ENCODE data around the gene TARM1.

The TARM1 gene

GRCh38 chr19:54124393-54124792, 43.2 kb upstream of the TARM1 start (continued):
- TF ChIP-seq POU6F1 (CRISPR knock-in tag; IDR thresholded peaks at IDR 0.05; ENCODE audit: borderline replicate concordance, low read depth) (no peak), RARB (CRISPR knock-in tag; IDR thresholded peaks at IDR 0.05) (no peak), OSR1 (CRISPR knock-in tag; IDR thresholded peaks at IDR 0.05) (no peak), ZFP30 (CRISPR knock-in tag; IDR thresholded peaks at IDR 0.05) (no peak)

GRCh38 chr19:54123682-54124081, 42.5 kb upstream of the TARM1 start:
- TF ChIP-seq CSRNP3 (CRISPR knock-in tag; IDR thresholded peaks at IDR 0.05) (no peak), CREB5 (CRISPR knock-in tag; IDR thresholded peaks at IDR 0.05; ENCODE audit: low read depth) (no peak), ZNF565 (CRISPR knock-in tag; conservative IDR thresholded peaks at IDR 0.05; ENCODE audit: low read depth) (no peak), OSR1 (CRISPR knock-in tag; IDR thresholded peaks at IDR 0.05) (no peak), ISL1 (CRISPR knock-in tag; IDR thresholded peaks at IDR 0.05) (no peak), PPARA (CRISPR knock-in tag; IDR thresholded peaks at IDR 0.05; ENCODE audit: borderline replicate concordance) (no peak), ARNTL (CRISPR knock-in tag; IDR thresholded peaks at IDR 0.05; ENCODE audit: borderline replicate concordance, low read depth) (no peak), ZNF8 (CRISPR knock-in tag; IDR thresholded peaks at IDR 0.05) (no peak), TOX (CRISPR knock-in tag; IDR thresholded peaks at IDR 0.05; ENCODE audit: borderline replicate concordance) (no peak), BACH2 (CRISPR knock-in tag; IDR thresholded peaks at IDR 0.05; ENCODE audit: borderline replicate concordance) (no peak), GLIS3 (CRISPR knock-in tag; IDR thresholded peaks at IDR 0.05) (no peak), TCF4 (CRISPR knock-in tag; IDR thresholded peaks at IDR 0.05; ENCODE audit: borderline replicate concordance) (no peak), PATZ1 (CRISPR knock-in tag; IDR thresholded peaks at IDR 0.05; ENCODE audit: borderline replicate concordance) (no peak), ZFP3 (CRISPR knock-in tag; IDR thresholded peaks at IDR 0.05) (no peak), ZNF70 (CRISPR knock-in tag; IDR thresholded peaks at IDR 0.05) (no peak)

GRCh38 chr19:54121259-54121658, 40.1 kb upstream of the TARM1 start:
- TF ChIP-seq ARNTL (CRISPR knock-in tag; IDR thresholded peaks at IDR 0.05; ENCODE audit: borderline replicate concordance, low read depth) (no peak), RARB (CRISPR knock-in tag; IDR thresholded peaks at IDR 0.05) (no peak), ZNF8 (CRISPR knock-in tag; IDR thresholded peaks at IDR 0.05) (no peak), POU6F1 (CRISPR knock-in tag; IDR thresholded peaks at IDR 0.05; ENCODE audit: borderline replicate concordance, low read depth) (no peak), ZC3H10 (CRISPR knock-in tag; IDR thresholded peaks at IDR 0.05) (no peak), ZFP3 (CRISPR knock-in tag; IDR thresholded peaks at IDR 0.05) (no peak), CSRNP3 (CRISPR knock-in tag; IDR thresholded peaks at IDR 0.05) (no peak), GLIS3 (CRISPR knock-in tag; IDR thresholded peaks at IDR 0.05) (no peak), BACH2 (CRISPR knock-in tag; IDR thresholded peaks at IDR 0.05; ENCODE audit: borderline replicate concordance) (no peak), CREB5 (CRISPR knock-in tag; IDR thresholded peaks at IDR 0.05; ENCODE audit: low read depth) (no peak), SNAI2 (CRISPR knock-in tag; IDR thresholded peaks at IDR 0.05) (no peak), ESRRG (CRISPR knock-in tag; IDR thresholded peaks at IDR 0.05) (no peak), PPARA (CRISPR knock-in tag; IDR thresholded peaks at IDR 0.05; ENCODE audit: borderline replicate concordance) (no peak), ZFP30 (CRISPR knock-in tag; IDR thresholded peaks at IDR 0.05) (no peak), TSHZ2 (CRISPR knock-in tag; IDR thresholded peaks at IDR 0.05) (no peak), ZNF70 (CRISPR knock-in tag; IDR thresholded peaks at IDR 0.05) (no peak), ZNF565 (CRISPR knock-in tag; conservative IDR thresholded peaks at IDR 0.05; ENCODE audit: low read depth) (no peak), CSDC2 (CRISPR knock-in tag; IDR thresholded peaks at IDR 0.05) (no peak)
- no peak for ATAC-seq

More at GRCh38 chr19:54123682-54124081, 42.5 kb upstream of the TARM1 start:
- ATAC-seq: no peak
